GM19328 (cell line): ENCODE data around the gene MMAB.

ENCODE experiments used
- ATAC-seq: cut with Tn5 transposase; IDR thresholded peaks from one replicate; pipeline ENCODE4 v1.9.1; 2021; ENCODE audit warnings: mild to moderate bottlenecking, moderate library complexity; ENCODE audit not compliant: unreplicated experiment

The MMAB gene

DNA sequence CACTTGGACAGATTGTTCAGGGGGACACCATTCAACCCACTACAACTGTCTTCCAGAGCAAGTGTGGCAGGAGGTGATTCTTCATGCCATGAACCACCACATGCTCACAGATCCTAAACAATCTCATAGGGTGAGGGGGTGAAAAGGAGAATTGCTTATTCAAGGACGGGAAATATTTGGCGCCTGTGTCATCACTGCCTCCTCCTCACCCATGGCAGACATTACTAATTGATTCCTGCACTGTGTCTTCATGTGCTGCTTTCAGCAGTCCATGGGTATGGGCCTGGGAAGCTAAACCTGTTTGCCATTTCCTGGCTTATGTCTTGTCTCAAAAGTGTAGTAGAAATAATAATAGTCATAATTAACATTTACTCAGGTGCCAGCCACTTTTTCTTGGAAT is 31.3 kb downstream of the MMAB start:
- ATAC-seq, result no peak

GRCh38 chr12:109541413-109541726 is 31.9 kb downstream of the MMAB start:
- no peak for ATAC-seq

DNA sequence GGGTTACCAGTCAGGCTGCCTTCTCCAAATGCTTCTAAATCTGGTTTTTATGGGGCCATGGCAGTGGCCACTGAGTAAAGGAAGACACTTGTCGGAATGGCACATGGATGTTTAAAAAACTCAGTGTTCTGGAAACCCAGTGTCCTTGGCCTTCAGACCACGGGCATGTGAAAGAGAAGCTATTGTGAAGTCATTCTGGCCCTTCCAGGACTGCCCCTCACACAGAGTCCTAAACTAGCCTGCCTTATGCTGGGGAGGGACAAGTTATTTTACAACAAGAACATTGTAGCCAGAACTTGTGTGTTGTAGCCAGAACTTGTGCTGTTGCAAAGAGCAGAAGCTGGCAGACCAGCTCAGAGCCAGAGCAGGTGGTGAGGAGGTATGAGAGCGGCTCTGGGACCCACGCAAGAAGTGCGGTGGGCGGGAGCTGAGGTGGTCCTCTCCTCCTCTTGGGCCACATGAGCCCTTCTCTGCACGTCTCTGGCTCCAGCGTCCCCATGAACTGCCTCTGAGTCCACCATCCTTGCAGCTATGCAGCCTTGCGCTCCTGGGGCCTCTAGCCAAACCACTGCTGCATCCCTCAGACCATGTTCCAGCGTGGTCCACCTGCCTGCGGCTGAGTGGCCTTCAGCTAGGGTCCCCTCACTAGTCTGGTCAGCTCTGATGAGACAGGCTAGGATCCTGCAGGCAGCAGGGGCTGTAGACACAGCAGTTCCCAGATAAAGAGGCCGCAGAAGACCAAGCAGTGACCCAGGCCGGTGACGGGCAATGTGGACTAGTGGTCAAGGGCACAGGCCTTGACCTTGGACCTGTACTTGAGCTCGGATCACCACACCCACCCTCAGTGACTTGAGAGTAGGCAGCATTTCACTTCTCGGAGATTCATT is 32.5 kb downstream of the MMAB start:
- no peak for ATAC-seq

- ATAC-seq, result no peak
Measured at GRCh38 chr12:109539508-109539907, 33.8 kb downstream of the MMAB start.

DNA sequence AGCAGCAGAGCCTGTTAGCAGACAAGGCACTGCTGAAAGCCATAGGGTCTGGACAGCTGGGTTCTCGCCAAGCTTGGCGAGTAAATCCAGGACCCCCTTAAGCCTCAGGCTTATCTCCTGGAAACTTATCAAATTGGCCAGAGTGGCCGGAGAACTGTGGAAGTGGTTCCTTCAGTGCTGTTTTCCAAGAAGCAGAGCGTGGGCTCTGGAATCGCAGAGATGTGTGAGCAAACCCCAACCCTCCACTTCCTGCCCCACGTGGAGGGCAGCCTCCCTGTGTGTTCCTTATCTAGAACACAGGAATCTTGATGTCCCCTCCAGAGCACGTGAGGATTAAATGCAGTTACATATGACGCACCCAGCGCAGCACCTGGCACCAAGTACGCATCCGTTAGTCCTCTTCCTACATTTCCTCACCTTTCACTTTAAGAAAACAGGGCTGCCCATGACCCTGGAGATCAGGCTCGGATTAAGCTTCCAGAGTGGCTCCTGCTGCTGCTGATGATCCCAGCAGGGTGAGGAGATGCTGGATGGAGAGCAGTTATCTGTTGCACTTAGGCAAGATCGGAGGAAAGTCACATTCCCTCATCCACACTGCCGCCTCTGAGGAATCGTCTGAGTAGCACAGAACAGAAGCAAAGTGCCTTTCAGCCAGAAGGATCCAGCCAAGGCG is 35.0 kb downstream of the MMAB start:
- ATAC-seq, result no peak

DNA sequence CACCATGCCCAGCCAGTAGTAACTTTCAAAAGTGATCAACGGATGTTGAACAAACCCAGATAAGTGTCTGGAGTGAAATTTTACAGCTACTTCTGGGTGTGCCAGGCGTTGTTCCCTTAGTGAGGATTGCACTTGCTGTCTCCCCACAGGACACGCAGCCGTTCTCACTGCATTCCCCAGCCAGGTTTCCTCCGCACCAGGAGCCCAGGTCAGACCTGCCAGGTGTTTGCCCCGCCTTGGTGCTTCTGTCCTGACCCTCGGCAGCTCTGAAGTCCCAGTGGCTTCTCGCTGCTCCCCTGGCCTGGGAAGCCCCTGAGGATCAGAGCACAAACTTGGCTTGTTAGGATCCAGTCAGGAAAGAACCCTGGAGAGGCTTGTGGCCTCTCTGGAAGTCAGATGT is 36.2 kb downstream of the MMAB start:
- ATAC-seq, result no peak

- no peak for ATAC-seq
Measured at GRCh38 chr12:109535863-109536250, 37.4 kb downstream of the MMAB start.

DNA sequence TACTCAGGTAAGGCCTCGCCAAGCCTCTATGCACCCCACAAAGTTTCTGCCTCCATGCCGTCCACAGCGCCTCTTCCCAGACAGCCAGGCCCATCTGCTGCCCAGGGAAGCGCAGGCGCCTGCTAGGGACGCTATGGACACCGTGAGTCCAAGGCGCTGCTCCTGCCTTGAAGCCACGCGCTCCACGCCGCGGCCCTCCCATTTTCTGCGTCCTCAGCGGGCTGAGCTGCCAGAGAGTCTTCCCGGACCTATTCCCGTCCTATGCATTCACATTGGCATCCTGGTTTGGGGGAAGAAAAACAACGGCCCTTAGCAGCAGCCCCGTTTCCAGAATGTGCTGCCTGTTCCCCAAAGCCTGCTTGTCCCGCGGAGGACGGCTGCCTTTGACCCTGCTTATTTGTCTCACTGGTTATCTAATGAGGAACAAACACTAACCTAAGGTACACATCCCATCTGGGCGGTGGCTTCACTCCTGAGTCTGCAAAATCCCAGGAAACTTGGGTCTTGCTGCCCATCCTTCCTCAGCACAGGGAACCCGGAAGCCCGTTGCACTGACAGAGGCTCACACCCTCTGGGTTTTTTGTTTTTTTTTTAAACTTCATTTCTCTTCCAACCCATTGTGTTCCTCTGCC is 38.0 kb downstream of the MMAB start:
- ATAC-seq, result no peak

DNA sequence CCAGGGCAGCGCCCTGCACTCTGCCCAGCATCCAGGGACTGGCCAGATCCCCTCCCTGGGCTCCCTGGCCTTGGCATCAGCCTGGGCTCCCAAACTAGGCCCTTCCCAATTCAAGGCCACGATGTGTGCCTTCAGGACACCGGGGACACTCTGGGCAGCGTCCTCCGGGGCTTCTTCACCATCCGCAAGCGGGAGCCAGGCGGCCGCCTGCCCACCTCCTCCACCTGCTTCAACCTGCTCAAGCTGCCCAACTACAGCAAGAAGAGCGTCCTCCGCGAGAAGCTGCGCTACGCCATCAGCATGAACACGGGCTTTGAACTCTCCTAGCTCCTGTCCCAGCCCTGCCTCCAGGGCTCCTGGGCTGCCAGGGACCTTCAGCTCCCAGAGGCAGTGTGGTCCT is 38.8 kb downstream of the MMAB start:
- ATAC-seq, result no peak

DNA sequence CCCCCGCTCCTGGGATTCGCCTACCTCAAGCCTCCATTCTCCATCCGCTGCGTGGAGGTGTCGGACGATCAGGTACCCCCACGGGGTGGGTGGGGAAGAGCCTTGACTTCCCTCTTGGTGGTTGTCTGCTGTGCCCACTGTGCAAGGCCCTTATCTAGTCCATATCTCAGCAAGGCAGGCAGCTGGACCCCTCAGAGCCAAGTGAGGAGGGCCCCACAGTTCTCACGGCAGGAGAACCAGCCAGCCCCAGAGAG is 39.9 kb downstream of the MMAB start:
- ATAC-seq, result no peak

- ATAC-seq, result no peak
Measured at GRCh38 chr12:109532721-109533486, 40.4 kb downstream of the MMAB start.

GRCh38 chr12:109531411-109531810 is 41.9 kb downstream of the MMAB start:
- no peak for ATAC-seq

GRCh38 chr12:109529691-109530640 is 43.3 kb downstream of the MMAB start:
- ATAC-seq, result no peak

DNA sequence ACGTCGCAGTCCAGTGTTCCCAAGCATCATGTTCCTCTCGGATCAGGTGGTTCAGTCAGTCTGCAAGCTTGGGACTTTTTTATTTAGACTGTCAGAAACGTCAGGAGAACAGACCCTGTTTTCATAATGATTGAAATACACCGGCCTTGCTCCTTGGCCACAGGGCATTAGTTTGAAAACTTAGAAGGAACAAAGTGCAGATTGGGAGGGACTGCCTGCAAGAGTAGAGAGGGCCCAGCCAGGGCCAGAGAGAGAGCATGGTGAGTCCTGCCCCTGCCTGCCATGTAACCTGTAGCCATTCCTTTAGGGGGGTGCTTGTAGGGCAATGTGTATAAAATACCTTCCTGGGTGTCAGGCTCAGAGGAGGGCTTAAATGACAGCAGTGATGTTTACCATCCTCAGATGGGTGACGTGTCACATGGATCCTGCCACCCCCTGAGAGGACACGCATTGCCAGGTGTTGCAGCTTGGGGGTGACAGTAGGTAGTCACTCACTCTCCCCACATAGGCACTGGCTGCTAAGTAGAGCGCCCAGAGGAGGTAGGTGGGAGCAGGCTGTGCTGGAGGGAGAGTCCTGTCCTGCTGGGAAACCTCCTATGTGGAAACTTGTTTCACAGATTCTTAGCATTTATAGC is 45.7 kb downstream of the MMAB start:
- no peak for ATAC-seq

DNA sequence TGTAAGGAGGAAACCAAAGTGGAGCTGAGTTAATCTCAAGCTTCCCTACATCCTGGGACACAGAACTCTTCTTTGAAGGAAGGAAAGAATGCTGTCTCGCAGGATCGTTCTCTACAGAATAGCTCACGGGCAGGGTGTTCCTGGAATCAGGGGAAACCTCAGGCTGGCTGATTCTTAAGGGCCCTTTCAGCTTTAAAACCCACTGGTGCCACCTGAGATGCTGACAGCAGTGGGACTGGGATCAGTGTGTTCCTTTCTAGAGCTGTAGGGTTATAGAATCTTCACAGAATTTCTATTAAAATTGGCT is 48.1 kb downstream of the MMAB start:
- ATAC-seq, result no peak

DNA sequence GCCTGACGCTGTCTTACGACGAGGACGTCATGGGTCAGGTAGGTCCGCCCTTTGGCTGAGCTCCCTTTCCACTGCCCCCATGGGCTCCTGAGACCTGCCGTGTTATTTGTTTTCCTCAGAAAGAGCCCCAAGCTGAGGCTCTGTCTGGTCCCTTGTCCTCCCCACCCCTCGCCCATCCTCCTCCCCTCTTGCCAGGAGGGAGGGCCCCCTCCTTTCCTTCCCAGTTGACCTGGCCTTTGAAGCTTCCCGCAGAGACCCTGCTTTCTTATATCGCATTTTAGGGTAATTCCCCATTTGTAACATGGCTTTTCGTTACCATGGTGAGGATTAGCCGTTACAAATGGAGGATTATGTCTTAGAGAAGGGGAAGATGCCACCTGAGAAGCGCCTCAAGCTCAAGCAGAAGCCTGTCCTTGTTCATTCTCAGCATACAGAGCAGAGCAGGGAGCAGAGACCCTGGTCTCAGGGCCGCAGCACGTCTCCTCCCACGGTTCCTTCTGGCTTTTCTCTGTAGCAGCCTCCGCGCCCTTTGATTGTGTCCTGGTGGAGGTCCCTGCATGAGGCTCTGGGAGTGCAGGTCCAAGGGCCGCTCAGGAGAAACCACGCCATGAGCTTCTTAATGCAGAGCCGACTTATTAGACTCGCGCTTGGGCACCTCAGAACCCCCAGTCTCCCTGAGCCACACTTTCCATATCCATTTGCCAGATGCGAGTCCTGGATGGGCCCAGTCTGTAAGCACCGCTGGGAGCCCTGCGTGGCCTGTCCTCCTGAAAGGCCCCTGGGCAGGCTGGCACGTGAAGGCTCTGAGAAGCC is 48.6 kb downstream of the MMAB start:
- ATAC-seq, result no peak

- ATAC-seq, result no peak
Measured at GRCh38 chr12:109523504-109523903, 49.8 kb downstream of the MMAB start.

DNA sequence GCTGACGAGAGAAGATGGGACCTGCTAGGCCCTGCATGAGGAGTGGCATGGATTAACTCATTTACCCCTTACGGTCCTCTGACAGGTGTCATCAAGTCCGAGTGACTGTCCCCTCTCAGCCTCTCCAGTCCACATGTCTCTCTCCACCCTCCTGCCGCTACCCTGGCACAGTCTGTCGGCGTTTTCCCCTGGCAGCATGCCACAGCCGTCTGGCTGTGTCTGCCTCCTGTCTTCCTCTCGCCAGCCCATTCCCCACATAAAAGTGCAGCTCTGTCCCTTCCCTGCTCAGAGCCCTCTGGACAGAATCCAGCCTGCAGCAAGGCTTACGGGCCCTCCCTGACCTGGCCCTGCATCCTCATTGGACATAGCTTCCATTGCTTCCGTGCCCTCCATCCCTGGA is 50.2 kb downstream of the MMAB start:
- ATAC-seq, result no peak

DNA sequence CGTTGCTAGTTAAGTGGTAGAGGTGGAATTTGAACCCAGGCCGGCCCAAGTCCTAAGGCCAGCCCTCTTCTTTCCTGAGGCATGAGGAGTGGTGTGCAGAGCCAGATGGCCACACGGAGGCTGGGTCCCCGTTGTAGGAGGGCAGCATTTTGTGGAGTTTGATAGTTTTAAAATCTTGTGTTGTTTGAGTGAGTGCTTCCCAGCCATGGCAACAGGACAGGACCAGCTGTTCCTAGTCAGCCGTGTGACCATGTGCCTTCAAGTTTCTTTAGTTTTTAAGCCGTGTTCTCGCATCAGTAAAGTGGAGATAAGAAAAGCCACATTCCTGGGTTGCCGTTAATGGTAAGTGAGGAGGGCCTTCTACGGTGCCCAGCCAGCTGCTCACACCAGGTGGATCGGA is 51.5 kb downstream of the MMAB start:
- no peak for ATAC-seq
